C4-2B (cell line): ENCODE results near the gene TAAR2.

ENCODE experiments used
- H3K27ac ChIP-seq: fragments of 450-650 bp; 2 replicates; pipeline ENCODE4 v1.5.1; 2017
- ZFX ChIP-seq: fragments of 450-650 bp; IDR thresholded peaks from 2 replicates; pipeline ENCODE4 v1.6.1; 2017
- TF ChIP-seq, protein P1 (sequence below): fragments of 450-650 bp; conservative IDR thresholded peaks from 2 replicates; pipeline ENCODE4 v1.5.1; 2017; ENCODE audit warnings: mild to moderate bottlenecking

TAAR2 gene

DNA sequence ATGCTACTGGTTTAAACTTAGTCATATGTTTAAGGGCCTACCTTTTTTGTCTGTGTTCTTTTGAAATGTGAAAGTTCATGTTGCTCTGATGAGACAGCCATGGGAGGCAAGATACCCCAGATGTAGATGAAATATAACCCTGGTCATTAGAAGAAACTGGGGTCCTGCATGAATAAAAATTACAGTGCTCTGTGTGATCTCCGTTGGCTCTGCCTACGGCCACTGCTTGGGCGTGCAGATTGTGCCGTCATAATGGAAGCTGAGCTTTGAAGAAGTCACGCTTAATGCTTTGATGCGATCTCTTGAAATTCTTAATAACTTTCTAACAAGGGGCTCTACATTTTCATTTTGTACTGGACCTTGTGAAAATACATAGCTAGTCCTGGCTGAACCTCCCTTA, at the start of gene TAAR2:
TSS of gene TAAR2 (minus strand) at position 101 of the 400 bp plus-strand sequence. CDS start at position 101, 0 bp downstream.
- no peak within 1 kb of the TSS for H3K27ac ChIP-seq
- TF ChIP-seq, protein P1, sequence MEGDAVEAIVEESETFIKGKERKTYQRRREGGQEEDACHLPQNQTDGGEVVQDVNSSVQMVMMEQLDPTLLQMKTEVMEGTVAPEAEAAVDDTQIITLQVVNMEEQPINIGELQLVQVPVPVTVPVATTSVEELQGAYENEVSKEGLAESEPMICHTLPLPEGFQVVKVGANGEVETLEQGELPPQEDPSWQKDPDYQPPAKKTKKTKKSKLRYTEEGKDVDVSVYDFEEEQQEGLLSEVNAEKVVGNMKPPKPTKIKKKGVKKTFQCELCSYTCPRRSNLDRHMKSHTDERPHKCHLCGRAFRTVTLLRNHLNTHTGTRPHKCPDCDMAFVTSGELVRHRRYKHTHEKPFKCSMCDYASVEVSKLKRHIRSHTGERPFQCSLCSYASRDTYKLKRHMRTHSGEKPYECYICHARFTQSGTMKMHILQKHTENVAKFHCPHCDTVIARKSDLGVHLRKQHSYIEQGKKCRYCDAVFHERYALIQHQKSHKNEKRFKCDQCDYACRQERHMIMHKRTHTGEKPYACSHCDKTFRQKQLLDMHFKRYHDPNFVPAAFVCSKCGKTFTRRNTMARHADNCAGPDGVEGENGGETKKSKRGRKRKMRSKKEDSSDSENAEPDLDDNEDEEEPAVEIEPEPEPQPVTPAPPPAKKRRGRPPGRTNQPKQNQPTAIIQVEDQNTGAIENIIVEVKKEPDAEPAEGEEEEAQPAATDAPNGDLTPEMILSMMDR, result no peak
- TF ChIP-seq ZFX, result no peak

- no peak overlapping the region for H3K27ac ChIP-seq
- TF ChIP-seq ZFX, result no peak
Observed at GRCh38 chr6:132673376-132674094, 49.5 kb upstream of the TAAR2 start.

DNA sequence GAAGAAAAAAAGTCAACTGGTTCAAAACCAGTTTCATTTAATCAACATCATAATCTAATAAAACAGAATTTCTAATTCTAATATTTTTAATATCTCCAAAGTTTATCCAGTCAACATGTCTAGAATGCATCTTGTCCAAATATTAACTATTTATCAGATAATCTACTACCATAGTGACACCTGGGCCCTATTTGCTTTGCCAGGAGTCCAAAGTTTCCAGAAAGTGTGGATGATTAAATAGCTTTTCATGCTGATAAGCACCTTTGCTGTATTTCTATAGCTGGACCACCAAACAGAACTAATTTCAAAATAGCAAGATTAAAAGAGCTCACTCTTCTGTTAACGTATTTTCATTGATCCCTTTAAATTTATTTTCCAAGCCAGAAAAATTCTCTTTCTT, 47.2 kb upstream of the TAAR2 start:
- TF ChIP-seq ZFX, result no peak
- TF ChIP-seq, protein P1, result no peak
- no peak overlapping the region for H3K27ac ChIP-seq

DNA sequence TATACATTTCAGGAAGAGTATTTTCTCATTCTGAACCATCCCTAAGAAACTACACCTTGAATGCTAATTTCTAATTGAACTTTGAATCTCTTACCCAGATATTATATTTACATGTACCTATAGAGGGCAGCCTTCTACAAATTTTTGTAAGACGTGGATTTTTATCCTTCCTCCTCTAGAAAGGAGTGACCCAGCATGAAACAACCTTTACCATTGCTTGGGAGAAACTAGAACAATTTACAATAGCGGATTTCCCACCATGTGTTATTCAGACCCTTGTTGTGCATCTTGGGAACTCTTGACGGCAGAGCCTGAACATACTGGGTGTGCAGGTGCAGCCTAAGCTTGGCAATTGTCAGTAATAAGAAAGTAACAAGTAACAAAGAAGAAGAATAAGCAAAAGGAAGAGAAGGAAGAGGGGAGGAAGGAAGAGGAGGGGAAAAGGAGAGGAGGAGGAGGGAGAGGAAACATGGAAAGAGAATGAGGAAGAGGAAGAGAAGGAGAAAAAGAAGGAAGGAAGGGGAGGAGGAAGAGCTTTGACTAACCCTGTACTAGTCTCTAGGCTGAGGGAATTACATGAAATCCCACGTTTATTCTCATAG, 45.7 kb upstream of the TAAR2 start:
- H3K27ac ChIP-seq, result no peak overlapping the region
- no peak for TF ChIP-seq ZFX
- TF ChIP-seq, protein P1, result peak; percentile 64

DNA sequence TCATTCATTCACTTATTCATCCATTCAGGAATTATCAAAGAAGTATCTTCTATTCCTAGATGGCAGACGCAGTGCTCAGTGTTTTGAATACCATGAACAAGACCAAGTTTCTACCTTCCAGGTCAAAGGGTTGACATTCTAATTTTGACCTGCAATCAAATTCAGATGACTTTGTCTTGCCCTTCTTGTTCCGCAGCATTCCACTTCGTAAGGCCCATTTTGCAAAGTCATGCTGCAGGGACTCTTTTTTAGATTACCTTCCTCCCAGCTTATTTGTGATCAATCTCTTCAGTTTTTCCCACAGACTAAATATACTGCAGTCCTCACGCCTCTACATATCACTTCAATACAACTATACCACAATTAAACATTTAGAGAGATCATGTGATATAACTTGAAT, 42.0 kb upstream of the TAAR2 start:
- H3K27ac ChIP-seq, result no peak overlapping the region
- no peak for TF ChIP-seq ZFX
- TF ChIP-seq, protein P1, result no peak

DNA sequence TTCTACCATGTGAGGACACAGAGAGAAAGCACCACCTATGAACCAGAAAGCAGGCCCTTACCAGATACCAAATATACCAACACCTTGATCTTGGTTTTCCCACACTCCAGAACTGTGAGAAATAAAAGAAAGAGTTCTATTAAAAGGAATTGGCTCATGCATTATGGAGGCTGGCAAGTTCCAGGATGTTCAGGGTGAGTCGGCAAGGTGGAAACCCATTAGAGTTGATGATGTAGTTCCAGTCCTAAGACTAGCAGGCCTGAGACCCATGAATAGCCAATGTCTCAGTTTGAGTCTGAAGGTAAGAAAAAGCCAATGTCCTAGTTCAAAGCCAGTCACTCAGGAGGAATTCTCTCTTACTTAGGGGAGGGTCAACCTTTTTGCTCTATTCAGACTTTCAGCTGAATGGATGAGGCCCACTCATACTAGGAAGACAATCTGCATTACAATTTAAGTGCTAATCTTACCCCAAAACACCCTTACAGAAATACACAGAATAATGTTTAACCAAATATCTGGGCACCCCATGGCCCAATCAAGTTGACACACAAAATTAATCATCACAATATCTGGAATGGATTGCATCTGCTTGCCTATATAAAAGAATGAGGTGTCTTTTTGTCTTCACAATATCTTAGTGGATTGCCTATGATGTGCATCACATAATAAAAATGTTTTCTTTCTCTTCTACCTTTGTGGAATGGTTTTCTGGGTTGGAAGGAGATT, 40.4 kb upstream of the TAAR2 start:
- no peak overlapping the region for H3K27ac ChIP-seq
- TF ChIP-seq, protein P1, result no peak
- TF ChIP-seq ZFX, result no peak

DNA sequence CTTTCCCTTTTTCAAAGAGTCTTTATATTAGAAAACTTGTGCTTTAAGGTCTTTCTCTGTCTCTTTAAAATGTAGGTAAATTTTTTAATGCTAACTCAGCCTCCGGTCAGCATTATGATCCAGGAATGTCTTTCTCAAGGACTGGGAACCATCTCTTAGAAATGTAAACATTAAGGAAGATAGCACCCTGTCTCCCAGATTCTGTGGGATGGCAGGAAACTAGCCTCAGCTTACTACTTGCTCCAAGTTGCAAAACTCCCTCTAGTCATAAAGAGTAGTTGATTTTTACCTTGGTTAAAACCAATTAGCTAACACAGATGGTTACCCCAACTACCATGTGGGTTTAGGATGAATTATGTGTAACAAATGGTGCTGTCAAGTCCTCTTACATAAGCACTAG, 39.6 kb upstream of the TAAR2 start:
- H3K27ac ChIP-seq, result no peak overlapping the region
- TF ChIP-seq, protein P1, result no peak
- no peak for TF ChIP-seq ZFX
